Adipose tissue (tissue), 3 donors: Measurements from ENCODE around the gene ABAT. TPM values are rescaled to one million over a fixed set of nuclear protein-coding genes. Genes with fewer than 3 reads are reported as not detected.
"Not testable (repeated sequence)": the region's sequence is repeated elsewhere in the genome, so short reads cannot be mapped to it uniquely, and the experiment has no call there.

Experiments used
- H3K27ac ChIP-seq: one replicate; pipeline ENCODE4 v1.5.1; 2013; ENCODE audit warnings: low read depth, low read length
- WGBS, 3 donors: extraction: QIAGEN DNeasy Blood & Tissue Kit; methylation state at CpG; one replicate each; pipeline ENCODE4 v1.1.7; 2013; 5-methylcytosine and 5-hydroxymethylcytosine counted together
- polyA plus RNA-seq, 3 donors: library from polyadenylated mRNA; stranded (reverse); fragments of 200-250 nt; gene quantifications; one replicate each; pipeline ENCODE4 v1.2.3, GENCODE V29; 2013
- donor health status: healthy with polysubstance abuse.
- donor health status: Bipolar disorder and iron deficiency.
- donor health status: healthy.

ABAT gene
- polyA plus RNA-seq, 3 donors, result 5.0 to 18.6 (median 5.7) TPM

DNA sequence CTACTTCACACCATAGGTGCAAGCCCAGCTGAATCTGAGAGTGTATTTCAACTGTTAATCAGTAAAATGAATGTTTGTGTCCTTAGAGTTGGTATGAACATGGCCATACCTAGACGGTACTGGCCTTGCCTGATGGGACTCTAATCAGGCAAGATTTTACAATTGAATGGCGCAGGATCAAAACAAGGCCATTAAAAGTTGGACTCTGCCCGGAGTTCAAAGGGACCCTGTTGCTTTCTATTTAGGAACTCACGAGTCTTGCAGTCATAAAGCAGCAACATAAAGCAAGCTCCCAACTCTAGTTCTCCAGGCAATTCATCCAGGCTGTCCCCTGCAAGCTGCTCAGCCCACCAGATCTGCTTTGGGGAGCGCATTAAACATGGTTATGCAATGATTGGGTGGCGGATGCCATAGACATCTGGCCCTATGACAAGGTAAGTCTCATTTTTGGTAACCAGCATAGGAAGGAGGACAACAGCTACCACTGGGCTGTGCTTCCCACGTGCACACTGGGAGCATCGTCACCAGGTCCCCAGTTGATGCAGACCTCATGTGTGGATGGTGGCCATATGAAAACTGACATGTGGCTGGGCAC lies 114.3 kb downstream of the ABAT start:
- H3K27ac ChIP-seq, result no peak overlapping the region
- WGBS, 3 donors, result 61 to 90% (median 71%) methylated on average over 8 of the region's 8 CpGs

DNA sequence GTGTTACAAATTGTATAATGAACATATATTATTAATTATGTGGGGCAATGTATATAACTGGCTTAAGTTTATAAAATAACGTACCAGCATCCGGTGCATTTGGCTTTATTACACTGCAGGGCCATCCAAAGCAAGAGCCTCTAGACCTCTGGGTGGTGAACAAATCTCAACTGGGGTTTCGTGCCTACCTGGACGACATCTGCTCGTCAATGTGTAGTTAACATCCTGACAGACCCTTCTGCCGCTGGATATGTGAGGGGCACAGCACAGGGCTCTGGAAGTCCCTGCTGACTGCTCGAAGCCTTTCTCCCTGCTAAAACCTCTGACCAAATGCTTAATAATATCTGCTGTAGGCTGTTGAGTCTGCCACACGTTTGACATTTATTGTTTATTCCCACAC lies 120.7 kb downstream of the ABAT start:
- WGBS, 3 donors, result 86 to 90% (median 90%) methylated on average over 8 of the region's 8 CpGs
- H3K27ac ChIP-seq, result no peak overlapping the region

DNA sequence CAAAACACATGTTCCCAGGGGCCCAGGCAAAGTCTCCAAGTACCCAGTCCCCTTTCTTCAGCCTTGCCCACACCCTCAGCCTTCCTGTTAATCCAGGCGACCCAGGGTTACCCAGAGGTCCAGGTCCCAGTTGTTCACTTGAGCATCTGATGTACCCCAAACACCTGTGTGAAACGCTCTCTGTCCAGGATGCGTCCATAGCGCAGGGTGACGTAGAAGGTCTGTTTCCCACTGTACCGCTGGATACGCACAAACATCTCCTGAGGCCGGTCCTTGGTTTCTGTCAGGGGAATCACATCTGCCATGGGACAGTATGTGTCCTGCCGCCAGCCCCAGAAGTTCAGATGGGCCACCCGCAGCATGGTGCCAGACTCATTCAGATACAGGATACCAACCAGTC lies 121.4 kb downstream of the ABAT start:
- no peak overlapping the region for H3K27ac ChIP-seq
- 89 to 97% (median 96%) methylated on average over 10 of the region's 10 CpGs for WGBS, 3 donors

DNA sequence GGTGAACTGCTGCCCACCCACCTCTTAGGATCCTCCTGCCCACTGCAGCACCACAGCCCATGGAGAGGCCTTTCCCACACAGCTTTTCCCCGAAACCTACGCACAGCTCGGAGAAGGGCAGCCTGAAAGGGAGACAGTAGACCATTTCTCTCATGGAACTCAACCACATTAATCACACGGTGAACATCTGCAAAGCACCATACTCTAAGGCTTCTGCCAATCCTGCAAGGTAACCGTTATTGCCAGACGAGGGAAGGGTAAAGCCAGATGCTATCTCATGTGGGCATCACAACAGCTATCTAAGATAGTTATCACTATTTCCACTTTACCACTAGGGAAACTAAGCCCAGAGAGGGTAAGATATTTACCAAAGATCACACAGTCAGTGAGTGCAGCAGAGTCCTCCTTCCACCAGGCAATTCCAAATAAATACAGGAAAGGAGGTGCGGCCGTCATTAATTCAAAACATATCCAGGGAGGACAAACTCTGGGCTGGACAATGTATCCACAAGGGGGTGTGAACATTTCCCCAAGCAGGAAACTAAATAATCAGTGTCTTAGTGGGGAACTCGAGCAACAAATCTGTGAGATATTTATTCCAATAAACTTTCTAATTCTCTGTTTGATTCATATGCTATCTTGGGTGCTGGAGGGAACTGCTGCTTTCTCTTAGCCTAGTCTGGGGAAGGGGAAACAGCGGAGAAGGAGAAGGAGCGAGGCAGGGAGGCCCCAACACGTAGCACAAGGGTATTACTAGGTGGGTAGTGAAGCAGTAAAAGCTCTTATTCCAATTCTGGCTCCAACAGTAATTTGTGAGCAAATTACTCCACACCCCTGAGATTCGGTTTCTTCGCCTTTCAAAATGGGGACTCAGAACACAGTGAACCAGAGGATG lies 122.3 kb downstream of the ABAT start:
- 36 to 44% (median 41%) methylated on average over 14 of the region's 14 CpGs for WGBS, 3 donors
- H3K27ac ChIP-seq, result no peak overlapping the region

DNA sequence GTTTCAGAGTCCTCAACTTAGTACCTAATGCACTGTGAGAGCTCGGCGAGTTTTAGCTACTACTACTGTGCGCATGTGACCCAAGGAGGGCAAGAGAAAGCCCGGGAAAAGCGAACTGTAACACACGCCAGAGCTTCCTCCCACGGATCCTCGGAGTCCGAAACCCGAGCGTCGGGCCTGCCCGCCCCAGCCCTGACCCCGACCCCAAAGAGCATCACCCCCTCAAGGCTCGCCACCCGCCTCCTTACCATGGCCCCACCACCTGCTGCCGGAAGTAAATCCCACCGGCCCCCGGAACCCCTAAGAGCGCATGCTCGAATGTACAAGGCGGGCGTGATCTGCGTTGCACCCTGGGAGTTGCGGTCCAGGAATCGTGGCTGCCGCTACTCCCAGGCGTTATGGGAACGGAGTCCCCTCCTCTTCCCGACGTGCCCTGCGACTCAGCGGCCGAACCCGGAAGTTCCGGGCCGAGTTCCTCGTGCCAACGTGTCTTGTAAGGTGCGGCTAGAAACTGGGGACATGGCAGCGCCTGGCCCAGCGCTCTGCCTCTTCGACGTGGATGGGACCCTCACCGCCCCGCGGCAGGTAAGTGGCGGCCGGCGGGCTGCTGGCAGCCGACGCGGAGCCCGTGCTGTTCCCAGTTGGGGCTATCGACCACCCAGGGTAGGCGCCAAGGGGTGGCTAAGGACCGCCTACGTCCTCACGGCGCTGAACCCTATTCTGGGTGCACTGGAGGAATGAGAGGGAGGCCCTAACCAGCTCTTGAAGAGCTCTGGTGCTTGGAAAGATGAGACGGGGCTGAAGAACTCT lies 123.2 kb downstream of the ABAT start, which contains the start of the genes PMM2 and TMEM186:
Gene PMM2, plus strand, starts transcription at position 476 of the 810 bp plus-strand sequence. Its CDS starts 44 bp downstream, at position 520.
Gene TMEM186, minus strand, starts transcription at position 276 of the 810 bp plus-strand sequence. Its CDS starts 25 bp downstream, at position 251.
- WGBS, 3 donors, result 0 to 1% (median 0%) methylated on average over 61 of the region's 61 CpGs
- H3K27ac ChIP-seq, result no peak within 1 kb of the TSS

DNA sequence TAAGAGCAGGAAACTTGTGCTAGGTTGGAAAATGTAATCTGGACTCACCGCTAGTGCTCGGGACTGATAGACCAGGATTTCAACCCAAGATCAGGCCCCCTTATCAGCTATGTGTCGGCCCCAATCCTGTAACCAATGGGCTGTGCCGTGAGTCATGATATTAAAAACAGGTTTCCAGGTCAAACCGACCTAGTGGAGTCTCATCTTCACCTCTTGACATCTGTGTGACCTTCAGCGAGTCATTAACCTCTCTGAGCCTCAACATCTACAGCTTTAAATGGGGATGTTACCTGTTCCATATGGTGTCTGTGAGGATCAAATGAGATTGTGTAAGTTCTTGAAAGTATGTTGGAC lies 123.7 kb downstream of the ABAT start:
- no peak overlapping the region for H3K27ac ChIP-seq
- 1 to 2% (median 2%) methylated on average over 6 of the region's 6 CpGs for WGBS, 3 donors

DNA sequence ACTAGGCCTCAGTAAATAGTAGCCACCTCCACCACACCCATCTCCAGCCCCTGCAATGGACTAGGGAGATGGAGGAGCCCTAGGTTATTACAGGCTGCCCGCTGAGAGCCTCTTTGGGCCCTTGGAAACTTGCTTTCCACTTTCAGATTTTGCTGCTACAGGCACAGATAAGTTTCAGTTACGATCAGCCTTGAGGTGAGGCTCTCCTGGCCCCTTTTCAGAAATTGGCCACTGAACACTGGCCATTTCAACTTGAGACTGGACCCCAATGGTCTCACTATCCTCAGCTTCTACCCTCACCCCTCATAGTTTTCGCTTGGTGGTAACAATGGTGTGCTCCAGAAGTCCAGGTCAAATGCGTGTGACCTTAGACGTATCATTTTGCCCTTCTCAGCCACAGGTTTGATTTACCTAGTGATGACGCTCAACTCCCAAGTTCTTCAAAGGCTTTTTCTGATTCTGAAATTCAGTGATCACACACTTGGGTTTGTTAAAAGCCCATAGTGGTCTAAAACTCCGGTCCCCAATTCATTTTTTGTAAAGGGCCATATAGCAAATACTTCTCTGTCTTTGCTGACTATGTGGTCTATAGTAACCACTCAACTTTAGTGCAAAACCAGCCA lies 124.2 kb downstream of the ABAT start:
- WGBS, 3 donors, result 36 to 60% (median 58%) methylated on average over 7 of the region's 7 CpGs

DNA sequence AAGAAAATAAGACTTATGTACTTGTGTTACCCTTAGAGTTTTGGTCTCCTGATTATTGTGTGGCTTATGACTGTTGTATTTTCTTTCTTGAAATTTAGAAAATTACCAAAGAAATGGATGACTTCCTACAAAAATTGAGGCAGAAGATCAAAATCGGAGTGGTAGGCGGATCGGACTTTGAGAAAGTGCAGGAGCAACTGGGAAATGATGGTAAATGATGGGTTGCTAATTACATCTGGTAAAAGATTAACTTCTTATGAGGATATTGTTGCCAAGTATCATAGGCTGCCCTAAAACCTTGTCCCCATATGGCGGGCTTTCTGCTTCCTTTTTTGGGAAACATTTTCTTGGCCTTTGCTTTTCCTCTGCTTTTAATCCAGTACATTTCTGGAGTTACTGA lies 127.3 kb downstream of the ABAT start:
- no peak overlapping the region for H3K27ac ChIP-seq
- WGBS, 3 donors, result 43 to 94% (median 91%) methylated on average over 4 of the region's 4 CpGs

More for the DNA sequence above, 124.2 kb downstream of the ABAT start:
- no peak overlapping the region for H3K27ac ChIP-seq

DNA sequence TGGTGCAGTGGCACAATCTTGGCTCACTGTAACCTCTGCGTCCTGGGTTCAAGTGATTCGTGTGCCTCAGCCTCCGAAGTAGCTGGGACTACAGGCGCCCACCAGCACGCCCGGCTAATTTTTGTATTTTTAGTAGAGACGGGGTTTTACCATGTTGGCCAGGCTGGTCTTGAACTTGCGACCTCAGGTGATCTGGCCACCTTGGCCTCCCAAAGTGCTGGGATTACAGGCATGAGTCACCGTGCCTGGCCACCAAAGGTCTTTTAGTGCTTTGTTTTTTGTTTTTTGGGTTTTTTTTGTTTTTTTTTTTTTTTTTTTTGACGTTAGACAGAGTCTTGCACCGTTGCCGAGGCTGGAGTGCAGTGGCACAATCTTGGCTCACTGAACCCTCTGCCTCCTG lies 129.3 kb downstream of the ABAT start:
- not testable (repeated sequence) for H3K27ac ChIP-seq
- 91 to 94% (median 92%) methylated on average over 11 to 12 of the region's 12 CpGs for WGBS, 3 donors

DNA sequence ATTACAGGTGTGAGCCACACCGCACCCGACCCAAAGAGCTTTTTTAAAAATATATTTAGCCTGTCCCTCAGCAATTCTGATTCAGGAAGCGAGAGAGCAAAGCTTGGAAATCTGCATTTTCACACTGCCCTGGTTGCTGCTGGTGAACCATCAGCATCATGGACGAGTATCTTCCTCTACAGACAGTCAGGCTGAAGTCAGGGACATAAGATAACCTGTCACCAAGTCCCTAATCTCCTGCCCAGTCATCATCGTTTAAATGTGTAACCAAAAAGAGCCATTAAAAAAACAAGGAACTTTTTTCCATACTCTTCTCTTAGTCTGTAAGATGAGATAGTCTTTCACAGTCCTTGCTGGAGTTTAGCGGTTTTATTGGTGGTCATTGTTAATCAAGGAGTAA lies 129.9 kb downstream of the ABAT start:
- 84 to 93% (median 87%) methylated on average over 6 of the region's 6 CpGs for WGBS, 3 donors
- no peak overlapping the region for H3K27ac ChIP-seq

DNA sequence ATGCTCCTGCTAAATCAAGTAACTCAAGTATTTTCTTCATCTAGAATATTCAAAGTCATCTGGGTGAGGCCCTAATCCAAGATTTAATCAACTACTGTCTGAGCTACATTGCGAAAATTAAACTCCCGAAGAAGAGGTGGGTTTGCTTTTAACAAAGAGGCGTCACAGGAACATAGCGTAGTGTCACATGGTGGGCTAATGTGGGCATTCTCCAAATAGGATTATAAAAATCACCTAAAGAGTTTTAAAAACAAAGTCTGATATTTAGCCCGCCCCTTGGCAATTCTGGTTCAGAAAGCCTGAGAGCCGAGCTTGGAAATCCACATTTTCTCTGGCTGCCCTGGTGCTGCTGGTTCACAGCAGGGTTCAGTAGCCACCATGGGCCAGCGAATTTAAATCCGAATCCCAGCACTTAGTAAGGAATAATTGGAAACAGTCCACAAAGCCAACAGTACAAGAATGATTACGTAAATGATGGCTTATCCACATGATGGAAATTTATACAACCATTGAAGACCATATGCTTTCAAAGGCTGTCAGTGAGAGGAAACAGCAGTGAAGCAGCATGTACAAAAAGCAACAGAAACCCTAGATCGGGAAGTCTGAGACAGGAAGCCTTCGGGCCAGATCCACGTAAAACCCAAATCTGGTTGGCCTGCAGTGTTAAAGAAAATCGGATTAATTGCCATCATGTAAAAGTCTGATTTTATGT lies 132.0 kb downstream of the ABAT start:
- H3K27ac ChIP-seq, result no peak overlapping the region
- 77 to 92% (median 90%) methylated on average over 13 of the region's 13 CpGs for WGBS, 3 donors

DNA sequence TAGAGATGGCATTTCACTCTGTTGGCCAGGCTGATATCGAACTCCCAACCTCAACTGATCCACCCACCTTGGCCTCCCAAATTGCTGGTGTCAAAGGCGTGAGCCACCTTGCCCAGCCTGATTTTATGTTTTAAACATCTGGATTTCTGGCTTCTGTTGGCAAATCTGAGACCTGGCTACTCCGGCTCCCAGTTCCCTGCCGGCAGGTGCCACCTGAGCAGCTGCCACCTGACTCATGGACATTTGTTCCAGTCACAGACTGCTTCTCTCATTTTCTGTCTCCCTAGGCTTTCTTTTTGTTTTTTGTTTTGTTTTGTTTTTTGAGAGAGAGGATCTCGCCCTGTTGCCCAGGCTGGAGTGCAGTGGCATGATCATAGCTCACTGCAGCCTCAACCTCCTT lies 132.8 kb downstream of the ABAT start:
- 71 to 96% (median 95%) methylated on average over 5 of the region's 5 CpGs for WGBS, 3 donors
- no peak overlapping the region for H3K27ac ChIP-seq

DNA sequence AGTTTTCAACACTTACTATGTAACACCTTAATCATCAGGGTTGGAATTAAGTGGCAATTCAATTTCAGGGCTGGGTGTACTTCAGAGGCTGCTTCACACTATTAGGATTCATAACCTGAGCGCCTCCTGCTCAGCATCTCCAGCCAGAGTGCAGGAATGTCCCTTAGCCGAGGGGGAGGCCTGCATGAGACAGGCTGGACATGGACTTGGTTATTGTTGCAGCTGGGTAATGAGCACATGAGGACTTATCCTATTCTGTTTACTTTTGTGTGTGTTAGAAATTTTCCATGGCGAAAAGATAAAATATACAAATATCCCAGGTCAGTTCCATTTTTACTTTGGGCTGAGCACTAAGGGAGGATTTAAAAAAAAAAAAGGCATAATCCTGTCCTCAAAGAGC lies 133.6 kb downstream of the ABAT start:
- H3K27ac ChIP-seq, result no peak overlapping the region
- WGBS, 3 donors, result 66 to 97% (median 94%) methylated on average over 3 of the region's 3 CpGs

DNA sequence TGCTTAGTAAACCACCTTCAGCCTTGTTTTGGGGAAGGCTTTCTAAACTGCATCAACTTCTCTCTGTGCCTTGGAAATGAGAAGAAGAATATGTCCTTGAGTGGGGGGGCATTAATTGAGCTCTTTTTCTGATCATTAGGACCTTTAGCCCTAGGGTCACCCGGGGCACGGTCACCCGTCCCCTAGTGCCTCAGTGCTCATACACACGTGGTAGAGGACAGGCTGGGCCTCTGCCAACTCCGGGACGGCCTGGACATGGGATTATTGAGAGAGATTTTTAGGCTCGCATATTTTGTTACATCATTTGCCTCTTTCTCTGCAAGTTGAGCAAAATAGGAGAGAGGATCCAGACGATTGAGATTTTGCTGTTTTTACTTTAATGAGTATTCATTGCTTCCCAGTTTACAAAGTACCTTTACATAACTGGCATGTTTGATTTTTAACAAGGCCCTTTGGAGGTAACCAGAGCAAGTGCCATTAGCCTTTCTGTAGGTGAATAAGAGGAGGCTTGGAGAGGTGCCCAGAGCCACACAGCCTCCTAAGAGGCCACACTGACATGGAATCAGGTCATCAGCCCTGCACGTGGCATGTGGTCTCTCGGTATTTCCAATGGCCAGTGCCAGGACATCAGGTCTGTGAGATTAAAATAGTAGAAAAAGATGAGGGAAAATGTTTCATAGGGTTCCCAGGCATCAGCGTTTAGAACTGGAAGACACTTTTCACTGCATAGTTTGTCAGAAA lies 134.4 kb downstream of the ABAT start:
- 62 to 81% (median 72%) methylated on average over 11 of the region's 11 CpGs for WGBS, 3 donors
- H3K27ac ChIP-seq, result no peak overlapping the region

DNA sequence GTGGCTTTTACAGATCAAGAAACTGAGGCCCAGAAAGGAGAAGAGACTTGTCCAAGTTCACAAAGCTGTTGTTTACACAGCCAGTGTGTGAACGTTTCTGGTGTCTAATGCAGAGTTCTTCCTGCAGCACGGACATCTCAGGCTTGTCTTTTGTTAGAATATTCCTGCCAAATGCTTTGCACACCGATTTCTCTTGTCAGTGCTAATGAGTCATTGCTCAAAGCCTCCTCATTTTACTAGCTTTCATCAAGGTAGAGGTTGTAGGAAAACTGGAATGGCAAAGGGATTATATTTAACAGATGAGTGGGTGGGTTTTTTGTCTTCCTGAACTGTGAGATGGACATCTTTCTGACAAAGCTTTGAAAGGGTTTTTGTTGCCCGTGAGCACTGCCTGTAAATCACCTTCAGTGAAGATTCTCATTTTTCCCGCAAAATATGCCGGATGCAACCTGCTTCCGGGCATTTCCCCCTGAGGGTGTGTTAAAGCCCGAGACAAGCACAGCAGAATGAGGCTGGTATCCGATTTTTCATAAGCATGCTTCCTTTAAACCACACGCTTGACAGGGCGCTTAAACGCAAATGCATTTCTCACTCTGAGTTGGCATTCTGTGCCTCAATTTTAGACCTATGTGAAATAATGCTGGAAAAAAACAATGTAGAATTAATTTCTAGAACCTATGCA lies 137.9 kb downstream of the ABAT start:
- WGBS, 3 donors, result 72 to 88% (median 80%) methylated on average over 12 of the region's 12 CpGs
- H3K27ac ChIP-seq, result no peak overlapping the region

DNA sequence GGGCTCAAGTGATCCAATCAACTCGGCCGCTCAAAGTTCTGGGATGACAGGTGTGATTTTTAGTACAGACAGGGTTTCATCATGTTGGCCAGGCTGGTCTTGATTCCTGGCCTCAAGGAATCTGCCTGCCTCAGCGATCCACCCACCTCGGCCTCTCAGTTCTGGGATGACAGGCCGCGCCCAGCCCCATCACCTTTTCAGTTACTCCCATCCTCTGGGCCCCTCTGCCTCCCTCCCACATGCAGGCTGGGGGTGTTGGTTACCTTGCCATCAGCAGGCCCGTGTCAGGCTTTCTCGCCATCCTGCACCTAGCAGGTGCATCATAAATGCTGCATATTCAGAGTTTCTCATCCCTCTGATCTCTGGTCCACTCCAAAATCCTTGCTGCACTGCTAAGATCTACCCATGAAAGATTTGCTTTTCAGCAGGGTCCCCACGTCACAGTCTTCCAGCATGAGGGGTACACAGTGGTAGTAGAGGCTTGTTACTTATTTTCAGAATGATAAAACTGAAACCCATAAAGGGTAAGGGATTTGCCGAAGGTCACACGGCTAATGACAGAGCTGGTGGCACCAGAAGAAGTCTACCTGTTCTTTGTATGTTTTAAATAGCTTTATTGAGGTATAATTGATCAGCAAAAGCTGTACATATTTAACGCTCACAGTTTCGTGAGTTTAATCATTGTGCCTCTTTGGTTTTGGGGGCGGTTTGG lies 139.8 kb downstream of the ABAT start:
- WGBS, 3 donors, result 92 to 95% (median 92%) methylated on average over 14 of the region's 14 CpGs
- H3K27ac ChIP-seq, result no peak overlapping the region
